GM19240 (cell line): Measurements from ENCODE around the gene RSPO4.

ENCODE experiments used
- DNase-seq: peaks from one replicate; pipeline ENCODE4 v3.0.0; 2011; ENCODE audit warnings: low spot score; ENCODE audit not compliant: insufficient read length

RSPO4 gene

DNA sequence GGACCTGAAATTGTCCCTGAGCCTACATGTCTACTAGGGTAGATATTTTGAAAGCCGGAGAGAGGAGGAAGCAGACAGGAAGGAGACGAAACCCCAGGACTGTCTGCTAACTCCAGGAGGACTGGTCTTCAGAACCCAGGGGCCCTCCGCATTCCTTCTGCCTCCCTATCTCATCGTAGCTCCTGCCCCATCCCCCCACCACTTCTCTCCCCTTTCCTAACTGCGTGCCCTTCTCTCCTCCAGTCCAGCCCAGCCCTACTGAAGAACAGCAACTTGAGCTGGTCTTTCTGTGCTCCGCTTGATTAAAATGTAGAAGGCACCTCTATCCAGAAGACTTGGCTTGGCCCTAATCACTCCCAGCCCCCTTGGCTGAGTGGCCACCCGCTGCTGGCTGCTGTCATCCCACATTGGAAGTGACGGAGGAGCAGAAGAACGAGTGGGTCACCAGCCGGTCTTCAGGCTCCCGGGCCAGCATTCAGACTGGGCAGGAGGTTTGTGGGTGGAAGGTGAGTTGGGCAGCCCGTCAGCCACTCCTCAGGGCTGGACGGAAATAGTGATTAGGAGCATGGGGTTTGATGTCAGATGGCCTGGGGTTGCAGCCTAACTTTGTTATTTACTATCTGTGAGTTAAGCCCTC lies 57.2 kb downstream of the RSPO4 start:
- DNase-seq: no peak

DNA sequence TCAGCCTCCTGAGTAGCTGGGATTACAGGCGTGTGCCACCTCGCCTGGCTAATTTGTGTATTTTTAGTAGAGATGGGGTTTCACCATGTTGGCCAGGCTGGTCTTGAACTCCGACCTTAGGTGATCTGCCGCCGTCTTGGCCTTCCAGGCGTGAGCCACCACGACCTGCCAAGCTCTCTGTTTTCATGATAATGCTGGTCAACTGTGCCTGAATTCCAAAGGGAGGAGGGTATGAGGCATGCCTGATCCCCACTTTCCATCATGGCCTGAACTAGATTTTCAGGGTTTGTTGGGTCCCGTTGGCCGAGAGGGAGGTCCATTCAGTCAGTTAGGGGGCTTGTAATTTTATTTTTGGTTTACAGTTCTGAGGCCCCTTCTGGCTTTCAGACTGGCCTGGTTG lies 58.0 kb downstream of the RSPO4 start:
- DNase-seq: no peak

DNA sequence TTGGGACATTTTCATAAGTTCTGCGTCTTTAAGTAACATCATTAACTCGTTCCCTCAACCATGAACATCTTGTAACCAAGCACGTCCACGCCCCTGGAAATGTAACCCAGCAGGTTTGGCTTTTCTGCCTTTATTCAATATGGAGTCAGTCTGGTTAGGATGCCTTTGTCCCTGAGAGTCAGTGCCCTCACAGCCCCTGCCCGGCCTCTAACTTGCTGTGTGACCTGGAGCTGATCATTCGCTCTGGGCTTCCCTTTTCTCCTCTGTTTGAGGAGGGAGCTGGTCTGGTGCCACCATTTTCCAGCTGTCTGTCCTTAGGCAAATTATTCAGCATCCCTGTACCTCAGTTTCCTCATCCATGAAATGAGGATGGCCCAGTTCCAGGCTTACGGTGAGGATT lies 59.5 kb downstream of the RSPO4 start:
- no peak for DNase-seq

DNA sequence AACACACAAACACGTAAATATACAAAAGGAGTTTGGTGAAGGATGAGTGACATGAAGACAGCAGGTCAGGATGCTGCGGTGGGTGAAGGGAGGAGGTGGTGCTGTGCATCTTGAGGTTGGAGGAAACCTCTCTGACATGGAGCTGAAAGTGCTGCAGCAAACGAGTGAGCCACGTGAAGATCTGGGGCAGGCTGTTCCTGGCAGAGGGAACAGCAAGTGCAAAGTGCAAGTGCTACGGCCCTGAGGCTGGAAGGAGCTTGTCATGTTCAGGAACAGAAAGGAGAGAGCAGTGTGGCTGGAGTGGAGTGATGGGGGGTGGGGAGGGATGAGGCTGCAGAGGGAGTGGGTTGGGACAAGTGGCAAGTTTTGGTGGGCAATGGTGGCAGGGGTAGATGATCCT lies 61.2 kb downstream of the RSPO4 start:
- DNase-seq: no peak

DNA sequence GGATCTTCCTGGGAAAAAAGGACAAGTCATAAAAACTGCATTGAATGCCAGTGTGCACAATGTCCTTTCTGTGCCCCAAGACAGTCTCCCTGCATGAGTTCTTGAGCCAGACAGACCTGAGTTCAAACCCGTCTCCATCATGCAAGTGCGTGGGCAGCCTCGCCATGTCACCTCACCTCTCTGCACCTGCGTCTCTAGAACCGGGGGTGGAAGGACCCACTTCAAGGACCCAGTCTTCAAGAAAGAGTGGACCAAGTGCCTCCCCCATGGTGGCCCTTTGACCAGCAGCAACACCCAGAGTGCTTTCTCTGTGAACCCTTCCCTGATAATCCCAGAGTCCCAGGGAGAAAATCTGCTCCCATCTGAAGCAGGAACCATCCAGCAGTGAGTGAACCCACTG lies 62.5 kb downstream of the RSPO4 start:
- DNase-seq: no peak

DNA sequence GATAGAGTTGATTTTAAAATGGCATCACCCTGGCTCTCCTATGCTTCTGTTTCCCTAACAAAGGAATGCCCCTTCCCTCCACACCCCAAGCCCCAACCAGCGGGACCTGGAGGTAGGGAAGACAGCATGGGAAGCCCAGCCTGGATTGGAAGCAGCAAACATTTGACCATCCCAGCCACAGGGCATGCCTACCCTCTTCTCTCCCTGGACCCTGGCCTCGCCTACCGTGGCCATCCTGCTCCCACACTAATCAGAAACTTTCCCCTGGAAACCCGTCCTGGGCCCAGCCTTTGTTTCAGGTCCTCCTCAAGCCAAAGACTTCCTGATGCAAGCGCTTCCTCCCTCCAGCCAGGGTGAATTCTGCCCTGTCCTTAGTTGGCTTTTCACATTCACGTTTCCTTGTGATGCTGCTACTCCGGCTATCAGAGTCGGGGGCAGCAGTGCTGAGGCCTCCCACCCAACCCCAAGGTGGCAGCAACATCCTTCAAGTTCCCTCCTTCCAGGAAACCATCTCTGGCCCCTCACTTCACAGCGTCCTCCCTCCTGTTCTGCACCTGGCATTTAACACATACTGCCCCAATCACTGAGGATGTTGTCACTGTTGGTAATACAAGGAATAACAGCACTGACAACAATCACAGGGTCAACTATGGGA lies 67.8 kb downstream of the RSPO4 start:
- DNase-seq: no peak

DNA sequence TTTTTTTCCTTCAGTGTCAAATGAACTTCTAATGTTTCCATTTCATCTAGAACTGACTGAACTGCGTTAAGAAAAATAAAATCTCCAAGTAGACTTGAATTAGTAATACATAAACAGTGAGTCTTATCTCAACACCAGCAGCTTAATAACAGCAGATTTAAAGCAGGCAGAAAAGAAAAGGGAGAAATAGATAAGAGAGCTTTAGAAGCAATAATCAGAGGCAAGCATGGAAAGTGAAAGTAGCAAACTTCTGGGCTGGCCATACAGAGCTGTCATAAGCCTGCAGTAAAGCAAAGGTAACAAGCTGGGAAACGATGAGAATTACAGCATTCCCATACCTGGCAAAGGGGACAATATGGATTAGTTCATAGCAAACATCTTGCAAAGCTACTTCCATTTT lies 69.1 kb downstream of the RSPO4 start:
- DNase-seq: no peak

DNA sequence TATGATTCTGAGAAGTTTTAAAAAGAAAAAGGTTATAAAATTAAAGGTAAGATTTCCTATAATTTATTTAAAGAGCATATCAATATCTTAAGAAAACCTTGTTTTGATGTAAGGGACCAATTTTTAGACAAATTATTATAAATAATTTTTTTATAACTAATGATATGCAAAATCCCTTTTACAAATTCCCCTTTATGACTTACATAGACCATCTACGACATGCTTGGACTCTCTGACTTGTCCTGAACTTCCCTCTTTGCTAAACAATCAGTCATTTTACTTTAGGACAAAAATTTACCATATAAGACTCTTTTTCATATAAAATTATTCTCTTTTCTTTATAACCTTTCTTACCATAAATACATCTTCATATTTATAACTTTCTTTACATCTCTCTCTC lies 70.7 kb downstream of the RSPO4 start:
- DNase-seq: no peak

DNA sequence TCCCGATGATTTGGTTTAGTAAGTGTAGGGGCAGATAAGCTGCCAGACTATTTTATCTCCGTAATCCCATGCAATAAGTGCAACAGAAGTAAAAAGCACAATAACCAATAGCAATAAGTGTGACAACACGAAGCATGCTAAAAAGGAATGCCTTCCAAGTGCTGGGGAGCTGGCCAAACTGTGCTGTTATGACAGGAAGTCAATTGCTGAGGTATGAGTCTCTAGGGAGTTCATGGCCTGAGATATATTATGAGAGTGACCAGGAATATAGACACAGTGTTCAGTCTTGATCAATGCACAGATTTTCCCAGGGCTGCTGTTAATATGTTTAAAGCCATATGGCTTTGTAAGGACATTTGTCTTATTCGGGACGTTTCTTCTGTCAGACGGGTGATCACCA lies 75.4 kb downstream of the RSPO4 start:
- DNase-seq: no peak

DNA sequence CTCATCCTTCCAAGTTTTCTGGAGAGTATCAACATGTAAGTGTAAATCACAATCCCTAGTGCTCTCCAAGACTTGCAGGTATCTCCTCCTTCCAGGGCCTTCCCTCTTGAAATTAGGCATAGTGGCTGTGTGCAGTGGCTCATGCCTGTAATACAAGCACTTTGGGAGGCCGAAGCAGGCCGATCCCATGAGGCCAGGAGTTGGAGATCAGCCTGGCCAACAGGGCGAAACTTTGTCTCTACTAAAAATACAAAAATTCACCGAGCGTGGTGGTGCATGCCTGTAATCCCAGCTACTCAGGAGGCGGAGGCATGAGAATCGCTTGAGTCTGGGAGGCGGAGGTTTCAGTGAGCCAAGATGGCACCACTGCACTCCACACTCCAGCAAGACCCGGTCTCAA lies 76.6 kb downstream of the RSPO4 start:
- no peak for DNase-seq

DNA sequence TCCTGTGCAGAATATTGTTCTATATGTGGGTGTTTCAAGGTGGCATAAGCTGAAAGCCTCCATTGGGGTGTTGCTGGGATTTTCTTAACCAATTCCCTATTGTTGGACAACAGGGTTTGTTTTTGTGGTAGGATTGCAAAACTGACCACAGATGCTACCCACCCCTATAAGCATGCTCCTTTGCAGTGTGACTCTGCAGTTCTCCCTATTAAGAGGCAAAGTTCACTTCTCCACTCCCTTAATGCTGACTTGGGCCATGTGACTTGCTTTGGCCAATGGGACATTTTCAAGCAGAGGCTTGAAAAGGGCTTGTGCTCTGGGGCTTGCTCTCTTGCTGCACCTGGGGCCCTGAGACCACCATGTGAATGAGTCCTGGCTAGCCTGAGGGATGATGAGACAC lies 77.5 kb downstream of the RSPO4 start:
- DNase-seq: no peak

DNA sequence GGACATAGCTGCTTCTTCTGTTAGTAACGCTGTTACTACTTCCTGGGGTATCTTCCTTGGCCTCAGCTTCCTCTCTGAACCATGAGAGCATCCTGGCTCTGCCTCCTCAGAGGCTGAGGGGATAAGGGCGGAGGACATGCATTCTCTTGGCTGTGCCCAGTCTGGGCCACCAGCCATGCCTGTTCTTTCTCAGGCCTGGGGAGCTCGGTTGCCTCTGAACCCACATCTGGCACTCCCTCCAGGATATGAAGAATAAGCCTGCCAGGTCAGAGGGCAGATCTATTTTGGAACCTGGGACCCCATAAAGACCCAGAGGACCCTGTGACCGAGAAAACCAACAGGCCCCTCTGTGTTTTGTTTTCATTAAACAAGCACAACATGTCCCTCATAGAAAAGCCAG lies 79.3 kb downstream of the RSPO4 start:
- DNase-seq: no peak

DNA sequence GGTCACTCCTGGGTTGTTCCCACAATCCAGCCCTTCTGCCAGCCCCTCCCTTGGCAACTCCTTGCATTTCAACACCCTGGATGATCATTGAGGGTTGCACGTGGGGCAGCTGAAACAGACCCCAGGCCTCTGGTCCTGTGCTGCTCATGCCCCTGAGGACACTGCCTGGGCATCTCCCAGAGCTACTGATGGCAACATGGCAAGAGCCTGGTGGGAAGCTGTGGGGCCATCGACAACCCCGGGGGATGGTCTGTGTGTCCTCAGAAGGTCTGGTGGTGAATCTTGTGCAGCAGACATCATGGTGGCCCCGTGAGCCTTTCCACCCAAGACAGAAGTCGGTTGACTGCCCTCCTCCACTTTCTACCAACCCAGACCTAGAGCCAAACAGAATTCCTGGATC lies 81.0 kb downstream of the RSPO4 start:
- no peak for DNase-seq

DNA sequence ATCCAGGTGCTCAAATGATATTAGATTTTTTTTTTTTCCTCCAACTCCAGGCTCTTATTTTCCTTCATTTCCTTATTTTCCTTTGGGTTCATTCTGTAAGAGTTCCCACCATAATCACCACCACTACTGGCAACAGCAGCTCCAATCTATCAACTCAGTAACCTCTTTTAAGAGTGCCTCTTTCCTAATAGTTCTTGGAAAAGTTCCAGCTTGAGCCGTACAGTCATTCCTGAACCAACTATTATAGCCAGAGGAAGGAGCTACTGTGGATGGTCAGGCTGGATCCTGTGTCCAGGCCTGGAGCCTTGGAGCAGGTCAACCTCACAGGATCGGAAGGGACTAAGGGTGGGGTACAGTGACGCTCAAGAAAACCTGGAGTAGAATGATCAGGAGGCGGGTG lies 81.8 kb downstream of the RSPO4 start:
- DNase-seq: no peak

DNA sequence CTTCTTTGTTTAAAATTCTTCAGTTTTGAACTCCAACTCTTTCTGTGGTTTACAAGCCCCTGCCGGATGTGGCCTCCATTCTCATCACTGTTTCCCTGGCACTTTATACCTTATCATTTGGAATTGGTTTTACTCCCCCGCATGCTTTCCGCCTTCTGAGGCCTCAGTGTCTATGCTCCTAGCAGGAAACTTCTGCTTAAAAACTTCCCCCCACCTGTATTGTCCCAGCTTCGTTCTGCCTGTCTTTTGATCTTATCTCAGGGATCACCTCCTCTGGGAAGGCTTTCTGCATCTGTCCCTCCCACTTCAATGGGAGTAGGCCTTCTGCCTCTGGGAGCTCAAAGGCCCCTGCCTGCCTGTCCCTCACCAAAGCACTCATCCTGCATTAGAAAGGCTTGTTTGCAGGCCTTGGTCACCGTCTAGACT lies 82.6 kb downstream of the RSPO4 start:
- no peak for DNase-seq

DNA sequence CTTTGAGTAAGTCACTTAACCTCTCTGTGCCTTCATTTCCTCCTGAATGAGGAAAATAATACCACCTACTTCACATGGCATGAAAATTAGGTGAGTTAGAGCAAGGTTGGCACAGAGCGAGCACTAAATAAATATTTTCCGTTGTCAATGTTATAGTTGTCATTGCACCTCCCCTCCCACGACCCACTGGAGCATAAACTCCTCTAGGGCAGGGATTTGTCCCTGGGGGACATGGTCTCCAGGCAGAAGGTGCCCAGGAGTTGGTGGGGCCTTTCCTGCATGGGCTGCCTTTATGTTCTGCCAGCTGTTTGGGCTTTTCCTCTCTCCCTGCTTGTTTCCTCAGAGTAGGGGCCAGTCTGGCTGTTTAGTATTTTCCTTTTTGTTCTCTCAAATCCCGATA lies 84.7 kb downstream of the RSPO4 start:
- DNase-seq: no peak

DNA sequence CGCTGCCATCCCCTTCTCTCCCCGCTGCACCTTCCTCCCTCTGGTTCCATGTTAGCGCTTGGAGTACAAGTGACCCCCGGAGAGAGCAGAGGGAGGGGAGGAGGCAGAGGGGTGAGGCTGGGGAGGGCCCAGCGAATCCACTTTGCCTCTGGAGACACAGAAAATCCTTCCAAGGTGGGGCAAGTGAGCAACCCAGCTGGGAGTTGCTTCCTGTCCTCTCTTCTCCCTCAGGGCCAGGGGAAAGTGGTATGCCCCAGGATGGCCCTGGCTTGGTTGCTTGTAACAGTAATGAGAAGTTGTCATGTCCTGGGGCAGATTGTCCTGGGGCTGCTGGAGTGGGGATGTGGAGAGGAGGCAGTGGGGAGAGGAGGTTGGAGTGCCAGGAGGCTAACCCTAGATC lies 85.3 kb downstream of the RSPO4 start:
- DNase-seq: no peak

DNA sequence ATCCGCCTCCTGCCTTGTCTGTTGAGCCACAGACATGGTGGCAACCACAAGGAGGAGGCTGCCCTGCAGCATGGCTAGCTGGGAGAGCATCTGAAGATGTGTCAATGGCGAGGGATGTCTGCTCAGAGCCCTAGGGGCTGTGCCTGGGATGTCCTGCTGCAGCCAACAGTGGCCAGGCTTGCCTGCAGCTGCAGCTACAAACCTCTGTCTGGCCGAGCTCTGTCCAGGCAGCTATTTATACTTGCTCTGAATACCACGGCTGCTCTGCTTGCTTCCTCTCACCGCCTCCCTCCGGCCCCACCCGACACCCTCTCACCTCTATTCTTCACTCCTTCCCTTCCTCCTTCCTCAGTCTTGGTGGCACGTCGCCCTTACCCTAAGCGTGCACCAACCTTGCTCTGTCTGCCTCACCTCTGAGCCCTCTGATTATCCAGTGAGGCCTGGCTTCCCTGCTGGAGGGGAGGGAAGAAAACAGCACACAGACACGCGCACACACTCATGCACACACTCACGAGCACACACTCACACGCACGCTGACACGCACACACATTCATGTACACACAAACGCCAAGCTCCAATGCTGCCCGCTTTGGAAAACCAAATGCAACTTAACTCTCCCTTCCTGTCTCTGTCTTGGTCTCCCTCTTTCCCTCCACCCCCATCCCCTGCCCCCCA lies 85.8 kb downstream of the RSPO4 start, which contains the start of gene ANGPT4:
Gene ANGPT4, minus strand, starts transcription at position 210 of the 675 bp plus-strand sequence. Its CDS starts 120 bp downstream, at position 90.
- no peak for DNase-seq

DNA sequence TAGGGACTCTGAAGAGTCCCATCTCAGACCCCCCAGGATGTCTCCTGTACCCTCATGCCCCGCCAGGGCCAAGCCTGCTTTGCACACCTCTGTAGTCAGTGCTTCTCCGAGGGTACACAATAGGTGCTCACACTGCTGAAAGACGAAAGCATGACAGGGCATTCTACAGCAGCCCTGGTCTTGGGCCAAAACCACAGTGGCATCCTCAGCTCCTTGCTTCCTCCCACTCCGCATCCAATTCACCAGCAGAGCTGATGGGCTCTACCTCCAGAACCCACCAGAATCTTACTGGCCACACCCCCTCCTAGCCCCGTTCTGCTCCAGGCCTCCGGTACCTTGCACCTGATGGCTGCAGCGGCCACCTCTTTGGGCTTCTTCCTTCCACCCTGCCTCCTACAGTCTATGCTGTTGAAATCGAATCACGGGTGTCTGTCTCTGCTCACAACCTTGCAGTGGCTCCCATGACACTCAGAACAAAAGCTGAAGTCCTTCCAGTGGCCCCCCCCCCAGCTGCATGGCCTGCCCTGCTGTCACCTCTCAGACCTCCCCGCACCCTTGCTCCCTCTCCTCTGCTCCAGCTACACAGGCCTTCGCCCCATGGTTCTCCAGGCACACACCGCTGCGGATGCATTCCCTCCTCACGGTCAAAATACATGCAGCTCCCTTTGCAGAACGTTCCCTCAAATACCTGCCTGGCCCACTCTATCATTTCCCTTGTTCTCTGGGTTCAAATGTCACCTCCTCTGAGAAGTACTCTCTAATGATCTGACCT lies 87.2 kb downstream of the RSPO4 start:
- no peak for DNase-seq

DNA sequence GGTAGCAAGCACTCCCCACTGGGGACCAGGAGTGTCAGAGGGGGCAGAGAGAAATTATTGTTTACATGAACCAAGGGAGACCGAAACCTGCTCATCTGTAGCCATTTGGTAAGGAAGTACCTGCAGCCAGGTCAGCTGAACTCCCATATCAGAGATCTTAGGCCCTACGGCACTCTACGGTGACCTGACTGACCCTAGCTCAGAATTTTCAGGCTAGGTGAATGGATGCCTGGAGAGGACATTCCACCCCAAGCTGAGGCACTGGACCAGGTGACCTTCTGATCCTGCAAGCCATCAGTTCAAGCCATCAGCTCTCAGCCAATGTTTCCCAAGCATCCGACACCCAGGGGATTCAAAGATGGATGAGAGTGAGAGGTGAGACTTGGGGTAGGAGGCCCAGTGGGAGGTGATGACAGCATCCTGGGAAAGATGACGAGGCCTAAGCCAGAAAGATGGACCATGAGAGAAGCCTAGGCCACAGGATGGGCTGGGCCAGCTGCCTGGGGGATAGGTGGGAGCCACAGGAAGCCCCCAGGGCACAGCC lies 88.7 kb downstream of the RSPO4 start:
- no peak for DNase-seq

DNA sequence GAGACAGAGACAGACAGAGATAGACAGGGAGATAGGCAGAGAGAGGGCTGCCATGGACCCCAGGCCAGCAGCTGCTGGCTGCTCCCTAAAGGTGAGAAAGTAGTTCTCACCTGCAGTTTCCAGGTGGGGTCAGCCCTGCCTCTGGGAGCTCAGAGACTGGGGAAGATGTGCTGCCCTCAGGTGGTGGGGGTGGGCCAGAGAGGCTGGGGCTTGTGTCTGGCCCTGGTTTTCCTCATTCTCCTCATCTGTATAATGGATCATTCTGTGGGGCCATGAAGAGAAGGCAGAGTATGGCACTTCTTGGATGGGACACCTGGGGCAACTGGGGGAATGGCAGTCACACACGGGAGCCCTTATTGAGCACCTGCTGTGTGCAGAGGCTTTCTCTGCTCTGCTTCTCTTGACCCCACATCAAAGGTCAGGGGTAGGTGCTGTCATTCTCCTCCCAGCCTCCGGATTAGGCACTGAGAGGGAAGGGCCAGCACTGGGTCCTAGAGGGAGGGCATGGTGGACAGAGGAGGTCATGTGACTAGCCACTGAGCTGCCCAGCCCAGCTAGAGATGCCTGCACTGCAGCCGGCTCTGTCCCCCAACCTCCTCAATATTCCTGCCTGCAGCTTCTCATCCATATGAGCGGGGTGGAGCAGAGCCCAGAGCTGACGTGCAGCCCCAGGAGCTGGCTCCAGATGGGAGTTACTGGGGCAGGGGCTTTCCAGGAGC lies 90.1 kb downstream of the RSPO4 start:
- DNase-seq: no peak
